ENCODE results near the gene TXNL4A.

DNA sequence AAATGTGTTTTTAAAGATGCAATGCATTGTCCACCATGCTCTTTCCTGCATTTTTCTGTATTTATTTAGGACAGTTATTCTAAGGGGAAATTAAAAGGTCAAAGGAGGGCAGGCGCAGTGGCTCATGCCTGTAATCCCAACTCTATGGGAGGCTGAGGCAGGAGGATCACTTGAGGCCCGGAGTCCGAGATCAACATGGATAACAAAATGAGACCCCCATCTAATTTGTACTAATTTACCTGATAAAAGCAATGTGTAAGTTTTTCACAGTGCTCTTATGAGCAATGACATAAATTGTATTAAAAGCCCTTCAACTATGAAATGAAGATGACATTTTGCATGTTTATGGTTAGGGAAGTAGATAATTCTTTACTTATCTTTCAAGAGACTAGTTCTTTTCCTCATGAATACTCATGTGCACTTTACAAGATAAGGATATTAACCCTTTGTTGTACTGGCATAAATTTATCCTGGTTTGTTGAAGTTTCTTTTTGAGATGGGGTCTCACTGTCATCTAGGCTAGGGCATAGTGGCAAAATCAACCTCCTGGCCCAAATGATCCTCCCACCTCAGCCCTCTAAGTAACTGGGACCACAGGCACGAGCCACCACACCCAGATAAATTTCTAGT is 14.2 kb downstream of the TXNL4A start:
- no peak for TF ChIP-seq POLR2A (IDR thresholded peaks at IDR 0.05)
- TF ChIP-seq, protein P1, sequence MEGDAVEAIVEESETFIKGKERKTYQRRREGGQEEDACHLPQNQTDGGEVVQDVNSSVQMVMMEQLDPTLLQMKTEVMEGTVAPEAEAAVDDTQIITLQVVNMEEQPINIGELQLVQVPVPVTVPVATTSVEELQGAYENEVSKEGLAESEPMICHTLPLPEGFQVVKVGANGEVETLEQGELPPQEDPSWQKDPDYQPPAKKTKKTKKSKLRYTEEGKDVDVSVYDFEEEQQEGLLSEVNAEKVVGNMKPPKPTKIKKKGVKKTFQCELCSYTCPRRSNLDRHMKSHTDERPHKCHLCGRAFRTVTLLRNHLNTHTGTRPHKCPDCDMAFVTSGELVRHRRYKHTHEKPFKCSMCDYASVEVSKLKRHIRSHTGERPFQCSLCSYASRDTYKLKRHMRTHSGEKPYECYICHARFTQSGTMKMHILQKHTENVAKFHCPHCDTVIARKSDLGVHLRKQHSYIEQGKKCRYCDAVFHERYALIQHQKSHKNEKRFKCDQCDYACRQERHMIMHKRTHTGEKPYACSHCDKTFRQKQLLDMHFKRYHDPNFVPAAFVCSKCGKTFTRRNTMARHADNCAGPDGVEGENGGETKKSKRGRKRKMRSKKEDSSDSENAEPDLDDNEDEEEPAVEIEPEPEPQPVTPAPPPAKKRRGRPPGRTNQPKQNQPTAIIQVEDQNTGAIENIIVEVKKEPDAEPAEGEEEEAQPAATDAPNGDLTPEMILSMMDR (IDR thresholded peaks at IDR 0.05), result no peak
